Ishikawa (cell line): ENCODE data around the gene TM4SF20.

Experiments
- CEBPB ChIP-seq: IDR thresholded peaks from 2 replicates; pipeline ENCODE4 v1.6.1; 2012
- CREB1 ChIP-seq: IDR thresholded peaks from 2 replicates; pipeline ENCODE4 v1.6.1; 2012; ENCODE audit warnings: low read depth
- EGR1 ChIP-seq: IDR thresholded peaks from 2 replicates; pipeline ENCODE4 v1.6.1; 2012
- EP300 ChIP-seq: IDR thresholded peaks from 2 replicates; pipeline ENCODE4 v1.6.1; 2012; ENCODE audit warnings: borderline replicate concordance
- FOXM1 ChIP-seq: IDR thresholded peaks from 2 replicates; pipeline ENCODE4 v1.6.1; 2012; ENCODE audit warnings: low read depth, borderline replicate concordance
- NFIC ChIP-seq: IDR thresholded peaks from 2 replicates; pipeline ENCODE4 v1.6.1; 2012
- RAD21 ChIP-seq: IDR thresholded peaks from 2 replicates; pipeline ENCODE4 v1.6.1; 2012; ENCODE audit warnings: low read depth
- REST ChIP-seq: IDR thresholded peaks from 2 replicates; pipeline ENCODE4 v1.6.1; 2012; ENCODE audit warnings: low read depth, mild to moderate bottlenecking
- TAF1 ChIP-seq: IDR thresholded peaks from 2 replicates; pipeline ENCODE4 v1.6.1; 2012; ENCODE audit warnings: low read depth, mild to moderate bottlenecking
- TCF12 ChIP-seq: IDR thresholded peaks from 2 replicates; pipeline ENCODE4 v1.6.1; 2012; ENCODE audit warnings: low read depth
- TEAD4 ChIP-seq: IDR thresholded peaks from 2 replicates; pipeline ENCODE4 v1.6.1; 2012
- YY1 ChIP-seq: IDR thresholded peaks from 2 replicates; pipeline ENCODE4 v1.6.1; 2012; ENCODE audit warnings: low read depth
- ZBTB7A ChIP-seq: IDR thresholded peaks from 2 replicates; pipeline ENCODE4 v1.6.1; 2012; ENCODE audit warnings: low read depth
- TF ChIP-seq, protein P1 (sequence below): IDR thresholded peaks from 2 replicates; pipeline ENCODE4 v1.6.1; 2012
- TF ChIP-seq, protein P2 (sequence below): IDR thresholded peaks from 2 replicates; pipeline ENCODE4 v1.6.1; 2012

The TM4SF20 gene

DNA sequence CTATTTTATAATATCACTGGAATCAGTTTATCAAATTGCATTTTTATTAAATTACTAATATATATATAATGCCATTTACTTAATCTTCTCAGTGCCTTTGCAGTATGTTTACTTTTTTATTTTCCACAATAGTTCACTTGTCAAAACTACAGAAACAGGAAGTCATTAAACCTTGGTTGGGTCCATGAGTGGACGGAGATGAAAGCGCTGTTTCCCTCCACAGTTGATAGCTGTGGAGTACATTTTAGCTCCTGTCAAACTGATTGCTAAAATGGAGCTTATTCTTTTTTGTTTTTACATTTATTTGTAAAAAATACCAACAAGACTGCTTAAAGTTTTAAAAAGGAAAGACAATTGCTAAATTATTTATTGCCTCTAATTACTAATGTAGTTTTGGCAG lies 34.9 kb downstream of the TM4SF20 start:
- TF ChIP-seq RAD21 (no peak), NFIC (no peak), ZBTB7A (no peak), CEBPB (no peak)
- TF ChIP-seq, protein P1, sequence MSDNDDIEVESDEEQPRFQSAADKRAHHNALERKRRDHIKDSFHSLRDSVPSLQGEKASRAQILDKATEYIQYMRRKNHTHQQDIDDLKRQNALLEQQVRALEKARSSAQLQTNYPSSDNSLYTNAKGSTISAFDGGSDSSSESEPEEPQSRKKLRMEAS, result no peak

GRCh38 chr2:227341553-227341952 lies 37.6 kb downstream of the TM4SF20 start:
- TF ChIP-seq CEBPB (no peak), CREB1 (no peak), TAF1 (no peak), ZBTB7A (no peak), TEAD4 (no peak)

DNA sequence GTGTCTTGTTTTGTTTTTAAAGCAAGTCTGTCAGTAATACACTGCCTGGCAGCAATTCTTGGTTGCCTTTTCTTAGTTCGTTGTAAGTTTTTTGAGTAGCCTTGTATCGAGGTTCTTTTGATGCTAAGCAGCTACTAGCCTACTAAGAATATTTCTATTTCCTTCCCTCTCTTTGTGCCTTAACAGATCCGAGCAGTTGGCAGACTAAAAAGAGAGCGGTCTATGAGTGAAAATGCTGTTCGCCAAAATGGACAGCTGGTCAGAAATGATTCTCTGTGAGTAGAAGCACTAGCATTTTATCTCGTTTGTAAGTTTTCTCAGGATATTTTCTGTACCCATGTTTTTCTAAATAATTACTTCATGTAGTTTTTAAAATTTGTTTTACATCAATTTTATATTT lies 39.0 kb downstream of the TM4SF20 start:
- TF ChIP-seq TAF1, result no peak
- no peak for TF ChIP-seq REST
- TF ChIP-seq CEBPB, result no peak
- TF ChIP-seq, protein P2, sequence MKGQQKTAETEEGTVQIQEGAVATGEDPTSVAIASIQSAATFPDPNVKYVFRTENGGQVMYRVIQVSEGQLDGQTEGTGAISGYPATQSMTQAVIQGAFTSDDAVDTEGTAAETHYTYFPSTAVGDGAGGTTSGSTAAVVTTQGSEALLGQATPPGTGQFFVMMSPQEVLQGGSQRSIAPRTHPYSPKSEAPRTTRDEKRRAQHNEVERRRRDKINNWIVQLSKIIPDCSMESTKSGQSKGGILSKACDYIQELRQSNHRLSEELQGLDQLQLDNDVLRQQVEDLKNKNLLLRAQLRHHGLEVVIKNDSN, result no peak
- no peak for TF ChIP-seq CREB1
- no peak for TF ChIP-seq TCF12
- no peak for TF ChIP-seq NFIC
- no peak for TF ChIP-seq RAD21
- TF ChIP-seq YY1, result no peak
- no peak for TF ChIP-seq EP300
- TF ChIP-seq, protein P1, result no peak
- TF ChIP-seq ZBTB7A, result no peak
- no peak for TF ChIP-seq EGR1
- no peak for TF ChIP-seq FOXM1
- no peak for TF ChIP-seq TEAD4

DNA sequence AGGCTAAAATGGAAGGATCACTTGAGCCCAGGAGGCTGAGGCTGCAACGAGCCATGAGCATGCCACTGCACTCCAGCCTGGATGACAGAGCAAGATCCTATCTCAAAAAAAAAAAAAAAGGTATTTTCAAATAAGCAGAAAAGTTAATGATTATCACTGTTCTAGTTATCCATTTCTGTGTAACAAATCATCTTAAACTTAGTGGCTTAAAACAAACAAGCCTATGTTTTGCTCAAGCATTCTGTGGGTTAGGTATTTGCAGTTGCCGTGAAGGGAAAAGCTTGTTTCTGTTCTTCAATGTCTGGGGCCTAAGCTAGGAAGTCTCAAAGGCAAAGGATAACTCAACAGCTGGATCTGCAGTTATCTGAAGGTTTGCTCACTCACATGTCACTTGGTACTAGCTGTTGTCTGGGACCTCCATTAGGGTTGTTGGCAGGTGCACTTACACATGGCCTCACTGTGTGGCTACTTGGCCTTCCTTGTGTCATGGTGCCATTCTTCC lies 40.0 kb downstream of the TM4SF20 start:
- TF ChIP-seq, protein P1, result no peak
- TF ChIP-seq FOXM1 (no peak), CREB1 (no peak)

GRCh38 chr2:227337442-227337841 lies 41.7 kb downstream of the TM4SF20 start:
- TF ChIP-seq, protein P1, result no peak
- TF ChIP-seq EGR1, result no peak
- TF ChIP-seq EP300, result no peak
- no peak for TF ChIP-seq RAD21
- TF ChIP-seq FOXM1, result no peak
- no peak for TF ChIP-seq YY1
- TF ChIP-seq NFIC, result no peak

GRCh38 chr2:227335713-227336112 lies 43.4 kb downstream of the TM4SF20 start:
- TF ChIP-seq CREB1 (no peak), NFIC (no peak), TEAD4 (no peak), FOXM1 (no peak), CEBPB (no peak), EGR1 (no peak), TCF12 (no peak), ZBTB7A (no peak), REST (no peak), EP300 (no peak), TAF1 (no peak), RAD21 (no peak), YY1 (no peak)
- TF ChIP-seq, protein P1, result no peak
- TF ChIP-seq, protein P2, result no peak
